ENCODE results near the gene IQSEC1. TPM values are rescaled to one million over a fixed set of nuclear protein-coding genes. Genes with fewer than 3 reads are reported as not detected.

The IQSEC1 gene
- polyA plus RNA-seq, 1 experiment: 4.8 TPM

DNA sequence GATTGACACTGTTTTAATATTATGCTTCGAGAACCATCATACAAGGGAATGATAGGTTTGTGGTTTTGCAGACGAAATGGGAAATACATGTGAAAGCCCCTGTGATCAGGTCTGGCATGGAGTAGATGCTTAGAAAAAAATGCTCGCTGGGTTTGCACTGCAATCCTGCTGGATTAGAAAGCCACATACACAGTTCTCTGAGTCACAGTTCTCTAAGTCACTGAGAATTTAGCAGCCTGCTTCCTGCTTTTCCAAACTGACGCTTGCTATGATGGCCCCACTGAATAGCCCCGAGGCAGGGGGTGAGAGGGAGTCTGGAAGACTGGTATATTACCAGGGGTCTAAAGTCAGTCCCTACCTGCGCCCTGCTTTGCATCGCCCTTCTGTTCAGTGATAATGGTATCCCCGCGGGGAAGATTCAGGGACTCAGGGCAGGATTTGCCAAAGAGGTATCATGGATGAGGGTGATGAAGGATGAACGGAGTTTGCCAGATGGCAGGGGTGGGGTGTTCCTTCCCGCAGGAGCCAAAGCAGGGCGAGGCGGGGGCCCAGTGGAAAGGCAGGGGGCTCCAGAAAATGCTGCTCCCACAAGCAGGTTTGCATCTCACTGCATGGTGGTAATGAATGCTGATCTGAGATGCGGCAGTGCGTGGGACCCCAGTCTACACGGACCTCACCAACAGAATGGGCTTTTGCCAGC is 82.3 kb downstream of the IQSEC1 start:
- Histone ChIP-seq H3K4me3 (ENCODE audit: low read depth, low read length) (no peak overlapping the region), H3K36me3 (ENCODE audit: control insufficient read depth, insufficient read depth, low read length) (no peaks in the 10 kb centered on the region), H3K27me3 (ENCODE audit: control insufficient read depth, insufficient read depth, low read length) (no peaks in the 10 kb centered on the region)
- TF ChIP-seq, protein P1, sequence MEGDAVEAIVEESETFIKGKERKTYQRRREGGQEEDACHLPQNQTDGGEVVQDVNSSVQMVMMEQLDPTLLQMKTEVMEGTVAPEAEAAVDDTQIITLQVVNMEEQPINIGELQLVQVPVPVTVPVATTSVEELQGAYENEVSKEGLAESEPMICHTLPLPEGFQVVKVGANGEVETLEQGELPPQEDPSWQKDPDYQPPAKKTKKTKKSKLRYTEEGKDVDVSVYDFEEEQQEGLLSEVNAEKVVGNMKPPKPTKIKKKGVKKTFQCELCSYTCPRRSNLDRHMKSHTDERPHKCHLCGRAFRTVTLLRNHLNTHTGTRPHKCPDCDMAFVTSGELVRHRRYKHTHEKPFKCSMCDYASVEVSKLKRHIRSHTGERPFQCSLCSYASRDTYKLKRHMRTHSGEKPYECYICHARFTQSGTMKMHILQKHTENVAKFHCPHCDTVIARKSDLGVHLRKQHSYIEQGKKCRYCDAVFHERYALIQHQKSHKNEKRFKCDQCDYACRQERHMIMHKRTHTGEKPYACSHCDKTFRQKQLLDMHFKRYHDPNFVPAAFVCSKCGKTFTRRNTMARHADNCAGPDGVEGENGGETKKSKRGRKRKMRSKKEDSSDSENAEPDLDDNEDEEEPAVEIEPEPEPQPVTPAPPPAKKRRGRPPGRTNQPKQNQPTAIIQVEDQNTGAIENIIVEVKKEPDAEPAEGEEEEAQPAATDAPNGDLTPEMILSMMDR (IDR thresholded peaks at IDR 0.05; ENCODE audit: insufficient read depth, low read depth, low read length): no peak
- CTCF ChIA-PET: no interaction called here
- DNase-seq (ENCODE audit: low read depth): peak; percentile 54
- POLR2A ChIA-PET: no interaction called here

DNA sequence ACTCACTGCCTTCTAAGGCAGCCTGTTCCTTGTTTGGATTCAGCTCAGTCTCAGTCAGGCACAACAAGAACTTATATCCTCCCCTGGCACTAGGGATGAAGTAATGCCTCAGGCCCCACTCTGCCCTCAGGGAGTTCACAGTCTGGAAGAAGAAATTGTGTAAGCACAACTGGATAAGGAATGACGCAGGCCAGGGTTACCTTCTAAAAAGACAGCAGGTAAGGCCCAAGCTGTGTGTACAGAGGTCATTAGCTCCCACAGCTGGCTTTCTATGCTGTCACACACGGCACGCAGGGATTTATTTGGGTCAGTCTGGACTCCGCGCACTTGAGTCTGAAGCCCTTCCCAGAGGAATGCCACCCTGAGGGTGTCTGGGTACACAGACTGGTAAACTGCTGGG is 82.9 kb downstream of the IQSEC1 start:
- H3K27me3 ChIP-seq (ENCODE audit: control insufficient read depth, insufficient read depth, low read length): no peaks in the 10 kb centered on the region
- TF ChIP-seq, protein P1 (IDR thresholded peaks at IDR 0.05; ENCODE audit: insufficient read depth, low read depth, low read length): no peak
- DNase-seq (ENCODE audit: low read depth): no peak
- H3K36me3 ChIP-seq (ENCODE audit: control insufficient read depth, insufficient read depth, low read length): no peaks in the 10 kb centered on the region
- ChIA-PET POLR2A (no interaction called here), CTCF (interaction anchor here (1.3 to 1.7 kb wide), 2 partner anchors 99 to 122 kb away, joined by 4 to 5 read pairs; no protein-coding TSS in a partner anchor)
- H3K4me3 ChIP-seq (ENCODE audit: low read depth, low read length): no peak overlapping the region

DNA sequence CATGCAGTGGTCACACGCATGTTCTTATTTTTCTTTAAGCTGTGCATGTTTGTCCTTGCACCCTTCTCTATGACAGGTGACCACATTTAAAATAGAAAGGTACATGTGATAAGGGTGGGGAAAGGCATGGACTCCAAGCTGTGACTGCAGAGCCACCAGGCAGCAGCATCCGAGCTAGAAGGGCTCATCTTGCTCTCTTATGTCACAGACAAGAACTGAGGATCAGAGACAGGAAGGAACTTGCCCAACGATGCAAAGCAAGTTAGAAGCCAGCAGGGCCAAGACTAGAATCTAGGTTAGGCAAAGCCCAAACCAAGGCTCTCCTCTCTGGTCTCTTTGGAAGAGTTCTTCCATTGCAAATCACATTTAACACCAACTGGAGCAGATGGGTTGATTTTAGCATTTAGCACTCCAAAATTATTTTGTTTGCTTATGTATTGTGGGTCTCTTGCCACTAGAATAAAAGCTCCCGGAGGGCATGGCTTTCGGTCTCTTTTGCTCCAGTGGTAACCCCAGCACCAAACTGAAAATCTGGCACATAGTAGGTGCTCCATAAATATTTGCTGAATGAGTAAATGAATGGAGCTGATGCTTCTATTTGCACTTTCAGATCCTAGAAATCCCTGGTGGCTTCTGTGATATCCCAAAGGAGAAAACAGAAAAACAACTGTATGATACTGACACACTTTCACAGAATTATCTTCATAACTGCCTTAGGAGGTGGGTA is 84.3 kb downstream of the IQSEC1 start:
- Histone ChIP-seq H3K27me3 (ENCODE audit: control insufficient read depth, insufficient read depth, low read length) (no peaks in the 10 kb centered on the region), H3K36me3 (ENCODE audit: control insufficient read depth, insufficient read depth, low read length) (no peaks in the 10 kb centered on the region), H3K4me3 (ENCODE audit: low read depth, low read length) (no peak overlapping the region)
- no peak for DNase-seq (ENCODE audit: low read depth)
- ChIA-PET CTCF (interaction anchor here (1.2 to 1.7 kb wide), 4 partner anchors 9 to 121 kb away, joined by 3 to 5 read pairs (median 4); no protein-coding TSS in a partner anchor), POLR2A (no interaction called here)
- TF ChIP-seq, protein P1 (IDR thresholded peaks at IDR 0.05; ENCODE audit: insufficient read depth, low read depth, low read length): no peak

DNA sequence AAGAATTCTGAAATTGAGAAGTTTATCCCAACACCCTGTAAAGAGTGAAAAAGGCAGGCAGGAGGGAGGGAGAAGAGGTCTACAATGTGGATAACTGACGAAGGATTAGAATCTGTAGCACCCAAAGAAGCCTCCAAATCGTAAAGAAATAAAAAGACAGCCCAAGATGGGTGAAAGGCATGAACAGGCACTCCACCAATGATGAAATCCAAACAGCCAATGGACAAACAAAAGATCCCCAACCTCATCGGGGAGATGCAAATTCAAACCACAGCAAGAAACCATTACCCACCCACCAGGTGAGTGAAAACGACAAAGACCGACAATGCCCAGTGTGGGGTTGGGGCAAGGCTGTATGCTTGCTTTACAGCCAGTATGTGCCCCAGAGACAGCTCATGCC is 85.6 kb downstream of the IQSEC1 start:
- ChIA-PET CTCF (interaction anchor here (6.5 to 6.8 kb wide), 2 partner anchors 7 to 15 kb away, joined by 38 to 75 read pairs; no protein-coding TSS in a partner anchor), POLR2A (no interaction called here)
- no peak for DNase-seq (ENCODE audit: low read depth)
- TF ChIP-seq, protein P1 (IDR thresholded peaks at IDR 0.05; ENCODE audit: insufficient read depth, low read depth, low read length): no peak
- Histone ChIP-seq H3K4me3 (ENCODE audit: low read depth, low read length) (no peak overlapping the region), H3K36me3 (ENCODE audit: control insufficient read depth, insufficient read depth, low read length) (no peaks in the 10 kb centered on the region), H3K27me3 (ENCODE audit: control insufficient read depth, insufficient read depth, low read length) (no peaks in the 10 kb centered on the region)

DNA sequence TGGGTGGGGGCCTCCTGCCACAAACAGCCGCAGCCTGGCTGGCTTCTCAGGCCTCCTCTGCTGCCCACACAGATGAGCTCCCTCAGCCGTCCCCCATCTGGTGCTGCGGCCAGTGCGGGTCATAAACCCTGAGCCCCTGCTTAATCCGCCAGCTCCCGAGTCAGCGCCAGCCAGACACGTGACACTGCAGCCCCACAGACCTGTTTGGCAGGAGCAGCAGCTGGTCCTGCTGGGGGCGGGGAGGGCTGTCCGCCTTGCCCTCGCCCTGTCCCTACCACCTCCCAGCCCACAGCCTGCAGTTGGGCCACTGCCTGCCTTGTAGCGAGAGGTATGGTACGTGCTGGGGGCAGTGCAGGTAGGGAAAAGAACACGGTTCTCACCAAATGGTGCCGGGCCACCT is 86.2 kb downstream of the IQSEC1 start:
- no peak overlapping the region for H3K4me3 ChIP-seq (ENCODE audit: low read depth, low read length)
- no peaks in the 10 kb centered on the region for H3K27me3 ChIP-seq (ENCODE audit: control insufficient read depth, insufficient read depth, low read length)
- TF ChIP-seq, protein P1 (IDR thresholded peaks at IDR 0.05; ENCODE audit: insufficient read depth, low read depth, low read length): no peak
- CTCF ChIA-PET: interaction anchor here (1.2 to 6.8 kb wide), 3 partner anchors 8 to 18 kb away, joined by 3 to 75 read pairs (median 38); no protein-coding TSS in a partner anchor
- POLR2A ChIA-PET: no interaction called here
- no peak for DNase-seq (ENCODE audit: low read depth)
- no peaks in the 10 kb centered on the region for H3K36me3 ChIP-seq (ENCODE audit: control insufficient read depth, insufficient read depth, low read length)

Measured in BJ (cell line).